ENCODE measurements around the gene OTOA.
"Not testable (repeated sequence)": the region's sequence is repeated elsewhere in the genome, so short reads cannot be mapped to it uniquely, and the experiment has no call there.

The OTOA gene

DNA sequence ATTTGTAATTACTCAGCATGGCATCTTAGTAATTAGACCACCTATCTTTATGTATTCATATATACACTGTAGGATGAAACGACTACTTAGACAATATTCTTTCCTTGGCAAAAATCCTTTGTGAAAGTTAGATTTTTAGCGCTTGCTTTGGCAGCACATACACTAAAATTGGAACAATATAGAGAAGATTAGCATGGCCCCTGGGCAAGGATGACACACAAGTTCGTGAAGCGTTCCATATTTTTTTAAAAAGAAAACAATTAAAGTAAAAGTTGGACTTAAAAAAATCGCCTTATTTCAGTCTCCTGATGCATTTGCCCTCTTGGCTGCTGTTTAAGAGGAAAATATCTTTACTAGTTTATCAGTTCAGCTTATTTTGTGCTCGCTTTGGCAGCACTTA lies 21.9 kb upstream of the OTOA start:
- no peak for DNase-seq (ENCODE audit: low read depth in 2 of 2)

- no peak for DNase-seq (ENCODE audit: low read depth in 2 of 2)
Observed at GRCh38 chr16:21642861-21643260, 20.9 kb upstream of the OTOA start.

- no peak for DNase-seq (ENCODE audit: low read depth in 2 of 2)
Observed at GRCh38 chr16:21643785-21644184, 20.0 kb upstream of the OTOA start.

DNA sequence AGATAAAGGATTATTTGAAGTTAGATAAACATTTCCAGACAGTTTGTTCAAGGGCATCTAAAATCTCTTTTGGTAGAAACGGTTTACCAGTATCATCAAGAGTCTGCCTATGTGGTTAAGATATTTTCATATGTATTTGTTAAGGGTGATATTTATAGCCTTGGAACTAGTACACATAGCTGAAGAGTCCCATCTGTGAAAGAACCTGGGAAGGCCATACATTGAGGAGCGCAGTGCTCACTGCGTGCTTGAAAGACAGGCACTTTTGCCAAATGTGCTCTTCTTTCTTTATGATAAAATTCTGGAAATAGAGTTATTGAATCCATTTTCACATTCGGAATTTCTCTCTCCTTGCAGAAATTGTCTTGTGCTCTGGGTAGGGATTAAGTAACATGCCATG lies 19.1 kb upstream of the OTOA start:
- DNase-seq (ENCODE audit: low read depth in 2 of 2) = no peak

- DNase-seq (ENCODE audit: low read depth in 2 of 2) = no peak
Observed at GRCh38 chr16:21645261-21645721, 18.5 kb upstream of the OTOA start.

GRCh38 chr16:21646091-21646490 lies 17.7 kb upstream of the OTOA start:
- no peak for DNase-seq (ENCODE audit: low read depth in 2 of 2)

GRCh38 chr16:21646721-21647561 lies 16.8 kb upstream of the OTOA start:
- DNase-seq (ENCODE audit: low read depth in 2 of 2) = peak; percentile 63 to 70

DNA sequence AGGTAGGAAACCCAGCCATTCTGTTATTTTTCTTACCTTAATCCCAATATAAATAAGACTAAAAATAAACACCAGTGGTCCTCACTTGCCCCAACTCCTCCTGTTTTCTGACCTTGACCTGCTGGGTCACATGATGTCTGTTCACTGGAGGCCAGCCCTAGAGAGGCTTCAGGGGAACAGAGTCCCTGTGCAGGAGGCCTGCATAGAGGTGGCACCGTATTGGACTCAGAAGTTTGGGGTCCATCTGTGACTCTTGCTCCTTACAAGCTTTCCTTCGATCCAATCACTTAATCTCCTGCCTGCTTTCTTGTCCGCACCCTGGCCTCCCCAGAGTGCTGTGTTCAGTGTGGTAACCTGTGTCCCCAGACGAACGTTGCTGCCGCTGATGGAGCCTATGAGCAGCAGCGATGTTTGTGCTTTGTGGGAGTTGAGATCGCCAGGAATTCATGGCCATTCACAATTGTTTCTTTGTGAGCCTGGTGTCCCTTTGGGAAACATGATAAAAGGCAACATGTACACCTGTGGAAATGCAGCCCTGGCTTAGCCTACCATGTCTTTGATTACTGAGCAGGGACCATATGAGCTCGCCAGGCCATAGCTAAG lies 16.1 kb upstream of the OTOA start:
- no peak for DNase-seq (ENCODE audit: low read depth in 2 of 2)

DNA sequence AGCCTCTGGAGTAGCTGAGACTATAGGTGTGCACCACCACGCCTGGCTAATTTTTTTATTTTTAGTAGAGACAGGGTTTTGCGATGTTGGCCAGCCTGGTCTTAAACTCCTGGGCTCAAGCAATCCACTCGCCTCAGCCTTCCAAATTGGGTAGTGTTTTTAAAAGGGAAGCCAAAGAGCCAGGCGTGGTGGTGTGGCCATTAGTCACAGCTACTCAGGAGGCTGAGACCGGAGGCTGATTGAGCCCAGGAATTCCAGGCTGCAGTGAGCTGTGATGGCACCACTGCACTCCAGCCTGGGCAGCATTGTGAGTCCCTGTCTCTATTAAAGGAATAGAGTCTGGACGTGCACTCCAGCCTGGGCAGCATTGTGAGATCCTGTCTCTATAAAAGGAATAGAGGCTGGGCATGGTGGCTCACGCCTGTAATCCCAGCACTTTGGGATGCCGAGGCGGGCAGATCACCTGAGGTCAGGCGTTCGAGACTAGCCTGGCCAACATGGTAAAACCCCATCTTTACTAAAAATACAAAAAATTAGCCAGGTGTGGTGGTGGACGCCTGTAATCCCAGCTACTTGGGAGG lies 13.9 kb upstream of the OTOA start:
- not testable (repeated sequence) for DNase-seq (ENCODE audit: low read depth in 2 of 2)

DNA sequence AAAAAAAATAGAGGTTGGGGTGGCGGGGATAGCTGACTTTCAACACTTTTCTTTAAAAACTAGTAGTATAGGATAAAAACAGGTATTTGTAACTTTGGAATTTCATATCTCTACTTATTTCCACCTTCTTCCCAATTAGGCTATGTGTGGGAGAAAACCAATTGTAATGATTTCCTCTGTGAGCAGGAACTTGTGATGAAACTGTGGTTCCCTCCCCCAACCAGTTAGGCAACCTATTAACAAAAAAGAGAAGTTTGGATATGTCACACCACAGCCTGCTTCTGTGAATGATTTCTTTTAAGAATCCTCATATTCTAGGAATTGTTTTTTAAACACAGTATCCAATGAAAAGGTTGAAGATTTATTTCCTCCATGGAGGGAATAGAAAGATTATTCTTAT lies 13.2 kb upstream of the OTOA start:
- DNase-seq (ENCODE audit: low read depth in 2 of 2) = no peak

- DNase-seq (ENCODE audit: low read depth in 2 of 2) = no peak
Observed at GRCh38 chr16:21651515-21651914, 12.3 kb upstream of the OTOA start.

DNA sequence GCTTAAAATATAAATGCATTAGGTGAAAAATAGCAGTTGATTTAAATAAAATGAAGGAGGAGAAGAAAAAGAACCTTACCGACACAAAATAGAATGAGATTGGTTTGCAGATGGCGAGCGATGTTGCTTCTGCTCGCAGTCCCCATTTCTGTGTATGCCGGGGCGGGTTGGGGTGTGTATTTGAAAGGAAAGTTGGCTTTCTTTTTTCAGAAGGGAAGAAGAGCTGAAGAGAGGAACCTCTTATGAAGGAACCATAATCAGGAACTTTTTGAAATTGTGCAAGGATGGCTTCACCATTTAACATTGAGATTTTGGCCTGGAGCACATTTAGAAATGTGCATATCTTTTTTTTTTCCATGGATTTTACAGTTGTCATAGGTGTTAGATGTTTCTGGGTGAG lies 11.3 kb upstream of the OTOA start, which contains the start of gene IGSF6:
Gene IGSF6, minus strand, starts transcription at position 156 of the 400 bp plus-strand sequence. Its CDS starts 10 bp downstream, at position 146.
- no peak for DNase-seq (ENCODE audit: low read depth in 2 of 2)

DNA sequence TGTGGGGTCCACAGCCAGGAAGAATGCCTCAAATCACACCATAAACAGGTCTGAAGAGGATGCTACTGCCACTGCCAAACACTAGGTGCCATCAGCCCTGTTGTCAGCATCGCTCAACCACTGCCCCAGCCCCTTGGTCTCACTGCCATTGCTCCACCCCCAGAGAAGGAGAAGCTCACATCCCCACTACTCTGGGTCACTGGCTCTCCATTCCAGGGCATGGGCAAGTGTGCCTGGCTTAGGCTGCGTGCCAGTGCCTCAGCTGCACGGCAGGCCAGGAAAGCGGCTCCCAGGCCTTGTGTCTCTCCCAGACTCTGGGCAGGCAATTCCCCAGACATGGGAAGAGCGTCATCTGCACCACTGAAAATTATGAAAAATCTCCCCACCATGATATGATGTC lies 10.2 kb upstream of the OTOA start:
- no peak for DNase-seq (ENCODE audit: low read depth in 2 of 2)

DNA sequence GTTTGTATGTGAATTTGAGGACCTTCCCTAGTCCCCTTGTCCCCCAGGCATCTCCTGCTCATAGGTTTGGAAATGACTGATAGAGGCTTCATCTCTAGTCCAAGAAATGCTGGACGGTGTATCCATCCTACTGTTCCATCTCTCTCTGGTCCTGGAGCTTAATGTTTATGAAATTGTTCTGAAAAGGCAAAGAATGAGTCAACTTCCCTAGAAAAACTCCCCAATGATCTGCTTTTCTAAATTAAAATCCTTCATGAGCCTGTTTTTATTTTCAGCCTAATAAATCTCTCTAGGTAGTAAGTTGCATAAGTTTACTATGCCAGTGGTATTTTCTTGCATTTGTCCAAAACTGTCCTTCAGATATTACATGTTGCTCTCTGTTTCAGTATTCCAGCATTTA lies 9.3 kb upstream of the OTOA start:
- no peak for DNase-seq (ENCODE audit: low read depth in 2 of 2)

GRCh38 chr16:21654881-21655280 lies 8.9 kb upstream of the OTOA start:
- DNase-seq (ENCODE audit: low read depth in 2 of 2) = no peak

DNA sequence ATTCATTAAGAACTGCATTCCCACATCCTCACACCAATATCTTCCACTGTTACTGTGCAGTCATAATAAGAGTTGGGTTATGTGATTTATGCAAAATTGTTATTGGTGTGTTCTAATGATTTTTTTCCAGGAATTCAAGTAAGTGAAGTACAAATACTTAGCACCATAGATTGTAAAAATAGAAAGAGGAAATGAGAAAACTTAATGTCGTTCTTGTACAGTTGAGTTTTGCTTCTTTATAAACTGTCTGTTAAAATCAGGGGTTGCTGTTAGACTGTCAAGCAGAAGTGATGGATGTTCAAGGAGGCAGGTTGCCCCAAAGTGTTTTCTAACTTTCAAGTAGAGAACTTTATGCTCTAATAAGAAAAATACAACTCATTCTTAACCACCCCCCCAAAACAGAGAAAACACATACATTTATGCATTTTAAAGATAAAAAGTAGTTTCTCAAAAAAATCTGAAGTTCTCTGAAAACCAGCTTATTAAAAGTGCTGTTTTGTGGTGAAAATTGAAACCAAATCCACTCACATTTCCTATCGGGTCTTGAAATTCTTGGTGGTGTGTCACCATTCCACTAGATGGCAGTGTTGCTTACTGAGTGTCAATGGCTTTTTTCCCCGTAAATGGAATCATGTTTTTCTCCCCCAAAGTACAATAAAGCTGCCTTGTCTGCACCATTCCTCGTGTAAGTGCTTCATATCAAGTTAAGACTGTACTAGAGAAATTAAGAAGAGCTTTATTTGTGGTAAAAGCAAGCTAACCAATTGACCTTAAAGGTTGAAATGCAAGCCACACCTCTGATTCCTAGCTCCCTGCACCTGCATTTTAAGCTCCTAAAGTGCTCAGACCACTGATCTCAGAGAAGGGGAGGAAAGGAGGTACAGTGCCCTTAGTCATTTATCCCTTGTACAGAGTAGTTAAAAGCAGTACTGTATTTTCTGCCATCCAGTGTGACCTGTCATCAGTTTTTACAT lies 6.7 kb upstream of the OTOA start:
- no peak for DNase-seq (ENCODE audit: low read depth in 2 of 2)

DNA sequence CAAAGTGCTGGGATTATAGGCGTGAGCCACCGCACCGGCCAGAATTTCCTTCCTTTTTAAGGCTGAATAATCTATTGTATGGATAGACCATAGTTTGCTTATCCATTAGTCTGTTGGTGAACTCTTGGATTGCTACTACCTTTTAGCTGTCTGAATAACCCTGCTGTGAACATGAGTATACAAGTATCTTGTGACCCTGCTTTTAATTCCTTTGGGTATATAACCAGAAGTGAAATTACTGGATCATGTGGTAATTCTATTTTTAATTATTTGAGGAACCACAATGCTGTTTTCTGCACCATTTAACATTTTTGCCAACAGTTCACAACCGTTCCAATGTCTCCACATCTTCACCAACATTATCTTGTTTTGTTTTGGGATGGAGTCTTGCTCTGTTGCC lies 4.6 kb upstream of the OTOA start:
- no peak for DNase-seq (ENCODE audit: low read depth in 2 of 2)

GRCh38 chr16:21664801-21665492 lies 1.2 kb downstream of the OTOA start:
- no peak for DNase-seq (ENCODE audit: low read depth in 2 of 2)

DNA sequence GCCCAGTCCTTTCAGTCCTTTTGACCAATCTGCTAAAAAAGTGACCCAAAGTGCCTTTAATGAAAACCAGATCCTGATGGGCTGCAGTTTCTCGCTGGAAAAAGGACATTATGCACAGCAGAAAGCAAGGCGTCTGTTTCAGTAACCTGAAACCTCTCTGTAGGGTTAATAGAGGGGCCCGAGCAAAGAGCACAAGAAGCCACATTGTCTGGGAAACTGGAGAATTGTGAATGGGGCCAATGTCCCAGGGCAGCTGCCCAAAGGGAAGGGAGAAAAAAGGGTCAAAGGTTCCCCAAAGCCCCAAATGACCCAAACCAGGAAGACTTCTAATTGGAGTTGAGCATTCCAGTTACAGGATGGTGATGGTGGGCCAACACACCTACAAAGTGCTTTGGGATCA lies 3.0 kb downstream of the OTOA start:
- DNase-seq (ENCODE audit: low read depth in 2 of 2) = no peak

- no peak for DNase-seq (ENCODE audit: low read depth in 2 of 2)
Observed at GRCh38 chr16:21667575-21667974, 3.8 kb downstream of the OTOA start.

DNA sequence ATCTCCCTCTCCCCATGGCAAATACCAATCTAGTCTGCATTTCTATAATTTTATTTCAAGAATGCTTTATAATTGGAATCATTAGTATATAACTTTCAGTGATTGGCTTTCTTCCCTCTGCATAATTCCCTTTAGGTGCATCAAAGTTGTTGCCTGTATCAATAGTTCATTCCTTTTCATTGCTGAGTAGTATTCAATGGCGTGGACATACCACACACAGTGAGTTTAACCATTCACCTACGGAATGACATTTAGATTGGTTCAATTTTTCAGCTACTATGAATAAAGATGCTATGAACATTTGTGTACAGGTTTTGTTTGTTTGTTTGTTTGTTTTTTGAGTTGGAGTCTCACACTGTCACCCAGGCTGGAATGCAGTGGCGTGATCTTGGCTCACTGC lies 9.7 kb downstream of the OTOA start:
- DNase-seq (ENCODE audit: low read depth in 2 of 2) = no peak
